GM21529 (cell line): ENCODE measurements around the gene FAM222A.

Experiments
- ATAC-seq: cut with Tn5 transposase; IDR thresholded peaks from one replicate; pipeline ENCODE4 v1.9.1; 2021; ENCODE audit not compliant: unreplicated experiment

Gene FAM222A

GRCh38 chr12:109795023-109795422 lies 81.4 kb downstream of the FAM222A start:
- no peak for ATAC-seq

GRCh38 chr12:109796057-109796456 lies 82.4 kb downstream of the FAM222A start:
- ATAC-seq = no peak

- no peak for ATAC-seq
These were observed 84.5 kb downstream of the FAM222A start for GRCh38 chr12:109797905-109798669.

GRCh38 chr12:109798691-109799090 lies 85.1 kb downstream of the FAM222A start:
- ATAC-seq = no peak

GRCh38 chr12:109800536-109800935 lies 86.9 kb downstream of the FAM222A start:
- no peak for ATAC-seq

- ATAC-seq = no peak
These were observed 89.2 kb downstream of the FAM222A start for GRCh38 chr12:109802828-109803227.

GRCh38 chr12:109803678-109804077 lies 90.1 kb downstream of the FAM222A start:
- ATAC-seq = no peak

- no peak for ATAC-seq
These were observed 91.5 kb downstream of the FAM222A start for GRCh38 chr12:109804820-109805761.

- no peak for ATAC-seq
These were observed 94.5 kb downstream of the FAM222A start for GRCh38 chr12:109807954-109808643.

- ATAC-seq = no peak
These were observed 95.4 kb downstream of the FAM222A start for GRCh38 chr12:109808876-109809646.

- no peak for ATAC-seq
These were observed 97.5 kb downstream of the FAM222A start for GRCh38 chr12:109810954-109811623.

GRCh38 chr12:109811624-109811995 lies 98.0 kb downstream of the FAM222A start:
- no peak for ATAC-seq

GRCh38 chr12:109813810-109814416 lies 100.3 kb downstream of the FAM222A start:
- ATAC-seq = no peak

- no peak for ATAC-seq
These were observed 101.0 kb downstream of the FAM222A start for GRCh38 chr12:109814600-109815150.

- no peak for ATAC-seq
These were observed 101.6 kb downstream of the FAM222A start for GRCh38 chr12:109815225-109815624.

- ATAC-seq = no peak
These were observed 102.4 kb downstream of the FAM222A start for GRCh38 chr12:109815757-109816617.

GRCh38 chr12:109816870-109817269 lies 103.2 kb downstream of the FAM222A start:
- no peak for ATAC-seq

GRCh38 chr12:109817627-109818231 lies 104.1 kb downstream of the FAM222A start:
- ATAC-seq = no peak
